HepG2 (cell line): ENCODE measurements around the gene PSMB11. TPM values are rescaled to one million over a fixed set of nuclear protein-coding genes. Genes with fewer than 3 reads are reported as not detected.

Experiments
- AHR ChIP-seq: IDR thresholded peaks from 2 replicates; pipeline ENCODE4 v1.6.1; 2018; ENCODE audit warnings: missing genetic modification reagents, missing compliant biosample characterization
- ARID5B ChIP-seq: IDR thresholded peaks from 2 replicates; pipeline ENCODE4 v1.4.0; 2020; ENCODE audit warnings: mild to moderate bottlenecking, missing genetic modification reagents
- GZF1 ChIP-seq: sonication (generic); formaldehyde crosslinking; IDR thresholded peaks from 2 replicates; pipeline ENCODE4 v1.5.1; 2020; ENCODE audit warnings: mild to moderate bottlenecking, missing genetic modification reagents
- HCFC1 ChIP-seq: fragments of 150-350 bp; IDR thresholded peaks from 2 replicates; pipeline ENCODE4 v1.6.1; 2014; ENCODE audit warnings: low read depth, low read length
- KAT7 ChIP-seq: IDR thresholded peaks from 2 replicates; pipeline ENCODE4 v1.6.1; 2018; ENCODE audit warnings: borderline replicate concordance, missing compliant biosample characterization
- MBD4 ChIP-seq: IDR thresholded peaks from 2 replicates; pipeline ENCODE4 v1.6.1; 2012; ENCODE audit warnings: low read length, inconsistent platforms, borderline replicate concordance
- MYNN ChIP-seq: sonication (generic); formaldehyde crosslinking; IDR thresholded peaks from 2 replicates; pipeline ENCODE4 v1.4.0; 2020; ENCODE audit warnings: mild to moderate bottlenecking, low read depth, missing genetic modification reagents
- RFX1 ChIP-seq: fragments of 450-650 bp; IDR thresholded peaks from 2 replicates; pipeline ENCODE4 v1.6.1; 2017
- SMARCE1 ChIP-seq: fragments of 450-650 bp; IDR thresholded peaks from 2 replicates; pipeline ENCODE4 v1.6.1; 2017; ENCODE audit warnings: borderline replicate concordance
- SRY ChIP-seq: sonication (generic); formaldehyde crosslinking; IDR thresholded peaks from 2 replicates; pipeline ENCODE4 v1.8.0; 2022; ENCODE audit warnings: mild to moderate bottlenecking, missing genetic modification reagents
- TFE3 ChIP-seq: IDR thresholded peaks from 2 replicates; pipeline ENCODE4 v1.6.1; 2016
- TIGD3 ChIP-seq: sonication (generic); formaldehyde crosslinking; IDR thresholded peaks from 2 replicates; pipeline ENCODE4 v1.5.1; 2020; ENCODE audit warnings: mild to moderate bottlenecking, missing genetic modification reagents, borderline replicate concordance
- ZBTB33 ChIP-seq: sonication (generic); formaldehyde crosslinking; IDR thresholded peaks from 2 replicates; pipeline ENCODE4 v1.4.0; 2020; ENCODE audit warnings: missing genetic modification reagents
- ZNF121 ChIP-seq: sonication (generic); formaldehyde crosslinking; IDR thresholded peaks from 2 replicates; pipeline ENCODE4 v1.5.0; 2020; ENCODE audit warnings: mild to moderate bottlenecking, missing genetic modification reagents
- ZNF234 ChIP-seq: sonication (generic); formaldehyde crosslinking; conservative IDR thresholded peaks from 2 replicates; pipeline ENCODE4 v1.5.1; 2020; ENCODE audit warnings: mild to moderate bottlenecking, missing genetic modification reagents
- ZNF441 ChIP-seq: sonication (generic); formaldehyde crosslinking; IDR thresholded peaks from 2 replicates; pipeline ENCODE4 v1.7.0; 2021; ENCODE audit warnings: missing genetic modification reagents, borderline replicate concordance
- ZNF773 ChIP-seq: sonication (generic); formaldehyde crosslinking; IDR thresholded peaks from 2 replicates; pipeline ENCODE4 v1.4.0; 2020; ENCODE audit warnings: missing genetic modification reagents, borderline replicate concordance
- polyA plus RNA-seq, 8 experiments: library from polyadenylated mRNA; depleted of rRNA in 3 of 8; stranded (reverse) in 7 of 8; unstranded in 1 of 8; fragments of >200 nt; fragmentation: Illumina TruSeq in 4 of 8; extraction: Trizol in 4 of 8; gene quantifications; 2 replicates each; pipeline versions ENCODE4 v1.2.1 to v1.2.3, GENCODE V29; 2011 to 2016; ENCODE audit warnings: low read depth in 4 of 8, missing spikeins in 1 of 8, mixed read lengths in 1 of 8; ENCODE audit not compliant: insufficient read depth in 1 of 8
- total RNA-seq, 5 experiments: library from RNA; depleted of rRNA; stranded (reverse); fragments of >200 nt; fragmentation: Illumina TruSeq; extraction: Trizol; gene quantifications; 2 replicates each; pipeline ENCODE4 v1.2.3, GENCODE V29; 2016; ENCODE audit warnings: low read depth in 1 of 5
- TF ChIP-seq, protein P1 (sequence below): sonication (generic); formaldehyde crosslinking; IDR thresholded peaks from 2 replicates; pipeline ENCODE4 v1.5.1; 2020; ENCODE audit warnings: mild to moderate bottlenecking, missing genetic modification reagents

Gene PSMB11
- total and polyA plus RNA-seq, 2 of the 13 experiments (the other 11 are each of a cell fraction or from before 2014, with no cell fraction given), result not detected

- peak; percentile 45; the same call in 1 of the 2 replicates for TF ChIP-seq TFE3 (CRISPR knock-in tag)
- TF ChIP-seq ZBTB33 (CRISPR knock-in tag), result peak; percentile 72
- TF ChIP-seq MBD4, result no peak
- TF ChIP-seq RFX1, result no peak
- peak; percentile 90 for TF ChIP-seq ZNF441 (CRISPR knock-in tag)
- TF ChIP-seq, protein P1, sequence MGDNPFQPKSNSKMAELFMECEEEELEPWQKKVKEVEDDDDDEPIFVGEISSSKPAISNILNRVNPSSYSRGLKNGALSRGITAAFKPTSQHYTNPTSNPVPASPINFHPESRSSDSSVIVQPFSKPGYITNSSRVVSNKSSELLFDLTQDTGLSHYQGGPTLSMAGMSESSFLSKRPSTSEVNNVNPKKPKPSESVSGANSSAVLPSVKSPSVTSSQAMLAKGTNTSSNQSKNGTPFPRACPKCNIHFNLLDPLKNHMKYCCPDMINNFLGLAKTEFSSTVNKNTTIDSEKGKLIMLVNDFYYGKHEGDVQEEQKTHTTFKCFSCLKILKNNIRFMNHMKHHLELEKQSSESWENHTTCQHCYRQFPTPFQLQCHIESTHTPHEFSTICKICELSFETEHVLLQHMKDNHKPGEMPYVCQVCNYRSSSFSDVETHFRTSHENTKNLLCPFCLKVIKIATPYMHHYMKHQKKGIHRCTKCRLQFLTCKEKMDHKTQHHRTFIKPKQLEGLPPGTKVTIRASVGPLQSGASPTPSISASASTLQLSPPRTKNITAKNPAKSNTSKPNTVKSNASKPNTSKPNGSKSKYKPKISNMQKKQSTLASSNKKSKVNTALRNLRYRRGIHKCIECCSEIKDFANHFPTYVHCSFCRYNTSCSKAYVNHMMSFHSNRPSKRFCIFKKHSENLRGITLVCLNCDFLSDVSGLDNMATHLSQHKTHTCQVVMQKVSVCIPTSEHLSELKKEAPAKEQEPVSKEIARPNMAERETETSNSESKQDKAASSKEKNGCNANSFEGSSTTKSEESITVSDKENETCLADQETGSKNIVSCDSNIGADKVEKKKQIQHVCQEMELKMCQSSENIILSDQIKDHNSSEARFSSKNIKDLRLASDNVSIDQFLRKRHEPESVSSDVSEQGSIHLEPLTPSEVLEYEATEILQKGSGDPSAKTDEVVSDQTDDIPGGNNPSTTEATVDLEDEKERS (CRISPR knock-in tag), result no peak; the same call in none of the 2 replicates
- no peak for TF ChIP-seq ZNF773 (CRISPR knock-in tag)
- TF ChIP-seq GZF1 (CRISPR knock-in tag), result 0 out of 2 replicates have a peak, but pooled peaks have one; percentile 28
- TF ChIP-seq MYNN (CRISPR knock-in tag), result no peak; the same call in 1 of the 2 replicates
- TF ChIP-seq TIGD3 (CRISPR knock-in tag), result peak; percentile 19; the same call in 1 of the 2 replicates
- TF ChIP-seq ARID5B (CRISPR knock-in tag), result peak; percentile 72
- TF ChIP-seq KAT7 (CRISPR knock-in tag), result peak; percentile 99
- 0 out of 2 replicates have a peak, but pooled peaks have one; percentile 17 for TF ChIP-seq HCFC1
- peak; percentile 99 for TF ChIP-seq AHR (CRISPR knock-in tag)
- no peak for TF ChIP-seq ZNF234
- peak; percentile 45; the same call in 1 of the 2 replicates for TF ChIP-seq SRY (CRISPR knock-in tag)
- TF ChIP-seq ZNF121 (CRISPR knock-in tag), result peak; percentile 42; the same call in 1 of the 2 replicates
- no peak for TF ChIP-seq SMARCE1
Observed at GRCh38 chr14:23071244-23071920, 29.4 kb downstream of the PSMB11 start (continued).
